Heart left ventricle (tissue), 16 donors: Measurements from ENCODE around the gene GTPBP3. TPM values are rescaled to one million over a fixed set of nuclear protein-coding genes. Genes with fewer than 3 reads are reported as not detected.
A peak's percentile ranks its signal among the peaks of the same experiment; 100 is the strongest.
"Not testable (repeated sequence)": the region's sequence is repeated elsewhere in the genome, so short reads cannot be mapped to it uniquely, and the experiment has no call there.

Source experiments
- ATAC-seq, 4 donors: fragments of 200-7000 bp; cut with Tn5 transposase; one replicate each; pipeline ENCODE4 v1.9.1; 2020 to 2022; ENCODE audit warnings: moderate library complexity in 4 of 4, mild to moderate bottlenecking in 3 of 4, moderate number of reproducible peaks in 1 of 4
- DNase-seq, 5 donors: peaks; one replicate each; pipeline ENCODE4 v3.0.0-alpha.2; 2020
- H3K27ac ChIP-seq, 12 donors: fragments of 200-600 bp; sonication (generic) in 4 of 12; one replicate each; pipeline versions ENCODE4 v1.5.0 to v1.8.0; 2016 to 2022; ENCODE audit warnings: mild to moderate bottlenecking in 2 of 12
- H3K27me3 ChIP-seq, 9 donors: fragments of 200-600 bp; sonication (generic) in 2 of 9; one replicate each; pipeline versions ENCODE4 v1.5.1 to v1.8.0; 2016 to 2022; ENCODE audit warnings: mild to moderate bottlenecking in 3 of 9
- H3K36me3 ChIP-seq, 9 donors: fragments of 200-600 bp; sonication (generic) in 2 of 9; one replicate each; pipeline versions ENCODE4 v1.5.0 to v1.8.0; 2018 to 2022; ENCODE audit warnings: mild to moderate bottlenecking in 2 of 9
- H3K4me1 ChIP-seq, 12 donors: fragments of 200-600 bp; sonication (generic) in 4 of 12; one replicate each; pipeline versions ENCODE4 v1.5.0 to v1.8.0; 2016 to 2022; ENCODE audit warnings: mild to moderate bottlenecking in 3 of 12
- H3K4me3 ChIP-seq, 12 donors: fragments of 200-600 bp; sonication (generic) in 4 of 12; one replicate each; pipeline versions ENCODE4 v1.5.0 to v1.8.0; 2017 to 2022; ENCODE audit warnings: mild to moderate bottlenecking in 9 of 12, moderate library complexity in 4 of 12
- H3K9me3 ChIP-seq, 12 donors: fragments of 200-600 bp; sonication (generic) in 4 of 12; one replicate each; pipeline versions ENCODE4 v1.5.0 to v1.8.0; 2016 to 2022; ENCODE audit warnings: mild to moderate bottlenecking in 1 of 12
- POLR2A ChIP-seq, 2 donors: fragments of 450-650 bp; IDR thresholded peaks; one replicate each; pipeline ENCODE4 v1.6.1; 2017; ENCODE audit warnings: antibody characterized with exemption in 2 of 2, mild to moderate bottlenecking in 2 of 2, moderate library complexity in 2 of 2
- WGBS, 4 donors: extraction: QIAGEN DNeasy Blood & Tissue Kit in 2 of 4; methylation state at CpG; one replicate each; pipeline versions ENCODE4 v1.1.5 to v1.1.7; 2013 to 2018; 5-methylcytosine and 5-hydroxymethylcytosine counted together
- intact Hi-C, 10 donors: fragments of 100-400 bp; cut with DNase I; formaldehyde crosslinking; loops; one replicate each; pipeline versions ENCODE4 v1.11.1 to v1.14.2; 2022
- polyA plus RNA-seq, 2 donors: library from polyadenylated mRNA; stranded (reverse); fragments of 200-250 nt; gene quantifications; one replicate each; pipeline ENCODE4 v1.2.3, GENCODE V29; 2013
- total RNA-seq, 9 donors: library from RNA; depleted of rRNA in 2 of 9; stranded (reverse); fragments of >200 nt in 2 of 9; fragmentation: NEBNext Ultra II Directional in 3 of 9; extraction: Animal tissue kit (Norgen Biotek cat#: 25700) in 3 of 9; gene quantifications; one replicate each; pipeline versions ENCODE4 v1.1.0 to v1.2.4, GENCODE V29; 2016 to 2023
- TF ChIP-seq, protein P1 (sequence below), 12 donors: fragments of 200-600 bp; sonication (generic) in 4 of 12; IDR thresholded peaks; one replicate each; pipeline versions ENCODE4 v1.5.0 to v1.8.0; 2018 to 2022; ENCODE audit warnings: antibody characterized with exemption in 12 of 12, mild to moderate bottlenecking in 5 of 12
- donor health status: ischemic (EF 13 %, LVEDD 7.1; RV severe dilation, severe dysfunction).
- donor health status: healthy with polysubstance abuse.
- donor health status: DM: no; HTN: yes; CAD: no.
- donor health status: DM: no; HTN: no; CAD: no.
- donor health status: ischemic (EF 25% LVEDD 6.9; RV normal size, moderate dysfunction).
- donor health status: ischemic (EF 25% LVEDD 5.7; RV mildly dilated, moderate dysfunction).
- donor health status: healthy.
- donor health status: DM: yes; HTN: yes; CAD: no.
- donor health status: ischemic (EF 35%, LVEDD 5.7; RV mildly dilated, moderate dysfunction).
- donor health status: nonischemic (EF 11% LVEDD 7.7; RV severe dilation, severe dysfunction).
- donor health status: DM: yes; HTN: yes; CAD: no.
- donor health status: PGD.
- donor health status: ischemic (EF 29% LVEDD 5.4; RV normal size, mild dysfunction).
- donor health status: nonischemic (EF 23%, LVEDD 6.1; RV moderate dilation, normal function).

Gene GTPBP3
- total and polyA plus RNA-seq, 11 donors, result 6.3 to 20.1 (median 11.3) TPM

DNA sequence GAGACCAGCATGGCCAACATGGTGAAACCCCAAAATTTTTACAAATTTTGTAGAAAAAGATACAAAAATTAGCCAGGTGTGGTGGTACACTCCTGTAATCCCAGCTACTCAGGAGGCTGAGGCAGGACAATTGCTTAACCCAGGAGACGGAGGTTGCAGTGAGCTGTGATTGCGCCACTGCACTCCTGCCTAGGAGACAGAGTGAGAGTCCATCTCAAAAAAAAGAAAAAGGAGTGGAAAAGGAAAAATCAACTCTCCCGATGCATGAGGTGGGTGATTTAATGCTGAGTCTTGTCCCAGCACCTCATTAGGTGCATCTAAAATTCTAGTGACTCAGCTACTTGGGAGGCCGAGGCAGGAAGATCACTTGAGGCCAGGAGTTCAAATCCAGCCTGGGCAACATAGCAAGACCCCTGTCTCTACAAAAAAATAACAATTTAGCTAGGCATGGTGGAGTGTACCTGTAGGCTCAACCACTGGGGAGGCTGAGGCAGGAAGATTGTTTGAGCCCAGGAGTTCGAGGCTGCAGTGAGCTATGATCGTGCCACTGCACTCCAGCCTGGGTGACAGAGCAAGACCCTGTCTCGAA is 19.8 kb downstream of the GTPBP3 start:
- intact Hi-C loops, result no loop called here
- TF ChIP-seq POLR2A (IDR thresholded peaks at IDR 0.05), result no peak
- TF ChIP-seq, protein P1, sequence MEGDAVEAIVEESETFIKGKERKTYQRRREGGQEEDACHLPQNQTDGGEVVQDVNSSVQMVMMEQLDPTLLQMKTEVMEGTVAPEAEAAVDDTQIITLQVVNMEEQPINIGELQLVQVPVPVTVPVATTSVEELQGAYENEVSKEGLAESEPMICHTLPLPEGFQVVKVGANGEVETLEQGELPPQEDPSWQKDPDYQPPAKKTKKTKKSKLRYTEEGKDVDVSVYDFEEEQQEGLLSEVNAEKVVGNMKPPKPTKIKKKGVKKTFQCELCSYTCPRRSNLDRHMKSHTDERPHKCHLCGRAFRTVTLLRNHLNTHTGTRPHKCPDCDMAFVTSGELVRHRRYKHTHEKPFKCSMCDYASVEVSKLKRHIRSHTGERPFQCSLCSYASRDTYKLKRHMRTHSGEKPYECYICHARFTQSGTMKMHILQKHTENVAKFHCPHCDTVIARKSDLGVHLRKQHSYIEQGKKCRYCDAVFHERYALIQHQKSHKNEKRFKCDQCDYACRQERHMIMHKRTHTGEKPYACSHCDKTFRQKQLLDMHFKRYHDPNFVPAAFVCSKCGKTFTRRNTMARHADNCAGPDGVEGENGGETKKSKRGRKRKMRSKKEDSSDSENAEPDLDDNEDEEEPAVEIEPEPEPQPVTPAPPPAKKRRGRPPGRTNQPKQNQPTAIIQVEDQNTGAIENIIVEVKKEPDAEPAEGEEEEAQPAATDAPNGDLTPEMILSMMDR (IDR thresholded peaks at IDR 0.05), result no peak
- Histone ChIP-seq H3K27ac (peak overlapping the region in 10 of 12 donors; percentile 6 to 53 (median 47)), H3K4me3 (no peak overlapping the region), H3K27me3 (no peaks in the 10 kb centered on the region), H3K36me3 (no peaks in the 10 kb centered on the region), H3K9me3 (no peaks in the 10 kb centered on the region), H3K4me1 (peaks cover 0 to 26% (median 8%) of the 10 kb centered on the region in 12 donors)
- WGBS, 4 donors, result 89 to 90% (median 90%) methylated on average over 7 of the region's 7 CpGs
- no peak for ATAC-seq
- no peak for DNase-seq

DNA sequence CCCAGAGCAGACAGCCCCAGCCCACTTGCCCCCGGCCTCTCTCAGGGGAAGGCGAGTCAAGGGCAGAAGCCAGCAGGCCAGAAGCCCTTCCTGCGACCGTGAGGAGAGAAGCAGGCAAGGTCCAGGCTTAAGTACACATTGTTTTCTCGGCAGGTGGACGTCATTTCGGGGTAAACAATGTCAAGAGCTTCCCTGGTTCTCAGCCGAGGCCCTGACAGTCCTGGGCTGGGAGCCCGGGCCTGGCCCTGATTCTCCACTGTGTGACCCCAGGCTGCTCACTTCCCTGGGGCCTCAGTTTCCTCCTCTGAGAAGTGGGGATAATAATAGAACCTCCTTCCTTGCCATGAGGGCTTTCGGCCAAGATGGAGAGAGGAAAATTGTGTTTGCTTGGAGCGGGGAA is 20.4 kb downstream of the GTPBP3 start:
- Histone ChIP-seq H3K4me3 (no peak overlapping the region), H3K4me1 (peaks cover 0 to 21% (median 5%) of the 10 kb centered on the region in 12 donors), H3K9me3 (no peaks in the 10 kb centered on the region), H3K27me3 (no peaks in the 10 kb centered on the region), H3K36me3 (no peaks in the 10 kb centered on the region), H3K27ac (peak overlapping the region in 10 of 12 donors; percentile 6 to 57 (median 47))
- WGBS, 4 donors, result 55 to 66% (median 59%) methylated on average over 8 to 11 of the region's 11 CpGs
- TF ChIP-seq, protein P1 (IDR thresholded peaks at IDR 0.05), result no peak
- TF ChIP-seq POLR2A (IDR thresholded peaks at IDR 0.05), result no peak
- intact Hi-C loops, result no loop called here
- ATAC-seq, result peak; percentile 16 to 86 (median 47)
- peak in 1 of 5 donors; percentile 40 for DNase-seq

DNA sequence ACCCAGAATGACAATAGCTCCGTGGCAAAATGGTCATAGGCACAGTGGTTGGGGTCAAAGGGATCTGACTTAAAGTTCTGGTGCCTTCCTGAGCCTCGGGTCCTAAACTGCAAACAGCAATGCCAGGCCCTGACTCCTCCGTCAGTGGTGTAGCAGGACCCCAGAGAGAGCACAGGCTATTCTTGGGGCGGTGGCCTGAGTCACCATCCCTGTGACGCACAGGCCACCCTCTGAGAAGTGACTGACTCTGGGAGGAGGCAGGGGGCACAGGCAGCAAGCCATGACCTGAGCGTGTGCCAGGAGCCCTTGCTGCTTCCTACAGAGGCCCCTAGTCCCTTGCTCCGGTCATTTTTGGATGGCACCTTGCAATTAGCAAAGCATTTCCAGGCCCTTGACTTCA is 21.0 kb downstream of the GTPBP3 start:
- no peak overlapping the region for H3K4me3 ChIP-seq
- WGBS, 4 donors, result 59 to 70% (median 63%) methylated on average over 7 of the region's 7 CpGs
- intact Hi-C loops, result no loop called here
- ATAC-seq (peak; percentile 32 to 87 (median 46)), DNase-seq (no peak)
- TF ChIP-seq POLR2A (IDR thresholded peaks at IDR 0.05), result no peak
- TF ChIP-seq, protein P1 (IDR thresholded peaks at IDR 0.05), result no peak
- H3K4me1 ChIP-seq, result peaks cover 0 to 15% (median 0%) of the 10 kb centered on the region in 12 donors
- peak overlapping the region in 7 of 12 donors; percentile 6 to 57 (median 47) for H3K27ac ChIP-seq
- no peaks in the 10 kb centered on the region for H3K27me3 ChIP-seq
- no peaks in the 10 kb centered on the region for H3K9me3 ChIP-seq
- H3K36me3 ChIP-seq, result no peaks in the 10 kb centered on the region

DNA sequence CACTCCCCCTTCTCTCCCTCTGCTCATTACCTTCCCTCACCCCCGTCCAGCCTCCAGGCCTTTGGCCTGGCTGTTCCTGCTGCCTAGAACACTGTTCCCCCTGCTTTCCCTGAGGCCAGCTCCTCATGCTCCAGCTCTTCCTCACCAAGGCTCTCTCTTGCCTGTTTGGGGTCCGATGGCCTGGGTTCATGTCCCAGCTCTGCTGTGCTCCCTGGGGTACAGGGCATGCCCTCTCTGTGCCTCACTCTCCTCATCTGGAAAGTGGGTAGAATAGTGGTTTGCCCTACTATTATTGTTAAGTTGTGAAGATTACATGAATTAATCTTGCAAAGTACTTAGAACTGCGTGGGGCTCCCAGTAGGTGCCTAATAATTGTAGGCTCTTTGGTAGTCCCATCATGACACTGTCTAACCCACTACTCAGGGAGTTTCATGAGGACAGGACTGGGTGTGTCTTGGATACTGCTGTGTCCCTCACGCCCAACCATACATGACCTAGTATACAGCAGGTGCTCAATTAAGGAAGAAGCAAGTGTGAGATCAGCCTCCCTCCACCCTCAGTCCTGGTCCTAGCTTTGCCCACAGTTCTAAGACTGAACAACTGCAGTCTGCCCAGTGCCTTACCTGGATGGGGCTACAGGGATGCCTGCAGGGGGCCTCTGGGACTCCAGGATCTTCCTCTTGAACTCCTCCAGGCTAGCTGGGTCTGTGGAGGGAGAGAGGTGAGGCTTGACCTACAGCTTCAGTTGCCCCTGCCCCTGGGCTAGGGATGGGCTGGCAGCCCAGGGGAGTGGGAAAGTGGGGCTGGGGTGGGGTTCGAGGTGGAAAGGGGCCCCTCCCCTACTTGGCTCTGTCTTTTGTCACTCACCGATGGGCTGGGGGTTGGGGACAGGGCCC is 22.8 kb downstream of the GTPBP3 start:
- no peak for DNase-seq

DNA sequence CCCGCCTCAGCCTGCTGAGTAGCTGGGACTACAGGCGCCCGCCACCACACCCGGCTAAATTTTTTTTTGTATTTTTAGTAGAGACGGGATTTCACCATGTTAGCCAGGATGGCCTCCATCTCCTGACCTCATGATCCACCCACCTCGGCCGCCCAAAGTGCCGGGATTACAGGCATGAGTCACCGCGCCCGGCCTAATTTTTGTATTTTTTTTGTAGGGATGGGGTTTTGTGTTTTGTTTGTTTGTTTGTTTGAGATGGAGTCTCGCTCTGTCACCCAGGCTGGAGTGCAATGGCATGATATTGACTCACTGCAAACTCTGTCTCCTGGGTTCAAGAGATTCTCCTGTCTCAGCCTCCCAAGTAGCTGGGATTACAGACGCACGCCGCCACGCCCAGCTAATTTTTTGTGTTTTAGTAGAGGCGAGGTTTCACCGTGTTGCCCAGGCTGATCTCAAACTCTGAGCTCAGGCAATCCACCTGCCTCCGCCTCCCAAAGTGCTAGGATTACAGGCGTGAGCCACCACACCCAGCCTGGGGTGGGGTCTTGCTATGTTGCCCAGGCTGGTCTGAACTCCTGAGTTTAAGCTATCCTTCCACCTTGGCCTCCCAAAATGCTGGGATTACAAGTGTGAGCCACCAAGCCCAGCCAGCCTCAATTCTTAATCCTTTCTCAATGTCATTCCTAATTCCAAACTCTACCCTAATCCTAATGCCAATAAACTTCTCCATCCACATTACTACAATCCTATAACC is 26.7 kb downstream of the GTPBP3 start:
- DNase-seq, intact Hi-C loops, H3K27ac ChIP-seq, H3K36me3 ChIP-seq, H3K9me3 ChIP-seq, ATAC-seq, H3K4me3 ChIP-seq, H3K4me1 ChIP-seq, H3K27me3 ChIP-seq: not testable (repeated sequence)
- 91 to 97% (median 94%) methylated on average over 20 of the region's 20 CpGs for WGBS, 4 donors

More for the DNA sequence above, 22.8 kb downstream of the GTPBP3 start:
- H3K4me3 ChIP-seq, result no peak overlapping the region
- no peak for TF ChIP-seq POLR2A (IDR thresholded peaks at IDR 0.05)
- TF ChIP-seq, protein P1 (IDR thresholded peaks at IDR 0.05), result no peak
- no peak overlapping the region for H3K27ac ChIP-seq
- intact Hi-C loops, result no loop called here
- peaks cover 0 to 15% (median 0%) of the 10 kb centered on the region in 12 donors for H3K4me1 ChIP-seq
- H3K27me3 ChIP-seq, result no peaks in the 10 kb centered on the region
- ATAC-seq, result no peak
- WGBS, 4 donors, result 81 to 91% (median 87%) methylated on average over 5 to 6 of the region's 6 CpGs
- H3K36me3 ChIP-seq, result no peaks in the 10 kb centered on the region
- H3K9me3 ChIP-seq, result no peaks in the 10 kb centered on the region
